ENCODE measurements around the gene TFPI2. TPM values are rescaled to one million over a fixed set of nuclear protein-coding genes. Genes with fewer than 3 reads are reported as not detected.

Gene TFPI2
- total RNA-seq, 1 experiment from 2014 or later, result 4.4 TPM

DNA sequence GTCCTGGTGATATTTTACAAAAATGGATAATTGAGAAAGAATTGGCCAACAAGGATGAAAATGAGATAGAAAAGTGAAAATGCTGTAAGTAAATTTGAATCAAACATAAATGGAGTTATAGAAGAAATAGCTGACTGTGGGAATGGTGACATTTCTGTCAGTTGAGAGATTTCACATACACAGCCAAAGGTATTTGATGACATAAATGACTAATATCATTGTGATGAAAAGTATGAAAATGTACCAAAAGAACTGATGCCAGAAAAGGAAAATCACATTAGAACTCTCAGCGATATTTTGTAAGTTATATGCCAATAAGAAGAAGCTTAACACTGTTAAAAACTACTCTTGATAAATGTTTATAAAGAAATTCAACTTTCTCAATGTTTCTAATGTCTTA is 54.9 kb downstream of the TFPI2 start:
- Mint-ChIP-seq H3K36me3 (ENCODE audit: insufficient read depth in 1 of 3, low read depth in 3 of 3) (no peaks in the 10 kb centered on the region), H3K4me1 (peaks cover 9 to 18% of the 10 kb centered on the region in 2 experiments), H3K9me3 (no peaks in the 10 kb centered on the region), H3K4me3 (no peak overlapping the region), H3K27me3 (ENCODE audit: low read depth) (no peaks in the 10 kb centered on the region), H3K27ac (peak overlapping the region in 1 of 3 experiments; percentile 16; a peak in 1 of 7 replicates)
- H3K4ac ChIP-seq (ENCODE audit: low read depth, low read length), result no peak overlapping the region
- H3K79me2 ChIP-seq (ENCODE audit: insufficient read depth, low read length), result no peaks in the 10 kb centered on the region
- no peak overlapping the region for H2BK20ac ChIP-seq (ENCODE audit: low read depth, low read length, poor library complexity, severe bottlenecking)
- no peak overlapping the region for H3K23ac ChIP-seq (ENCODE audit: insufficient read length, low read depth, low read length)
- H2BK5ac ChIP-seq (ENCODE audit: insufficient read length, low read length), result no peak overlapping the region
- DNase-seq, result no peak
- no peak overlapping the region for H2BK12ac ChIP-seq (ENCODE audit: insufficient read length, low read depth, low read length)
- no peak overlapping the region for H2AFZ ChIP-seq (ENCODE audit: low read length)
- no peaks in the 10 kb centered on the region for H3K23me2 ChIP-seq (ENCODE audit: insufficient read length, low read depth, low read length, poor library complexity, severe bottlenecking)
- H4K91ac ChIP-seq (ENCODE audit: insufficient read length, low read depth, low read length), result no peak overlapping the region
- no peak overlapping the region for H3K14ac ChIP-seq (ENCODE audit: insufficient read depth, low read length)
- H2AK5ac ChIP-seq (ENCODE audit: insufficient read length, low read length), result no peak overlapping the region
- no peaks in the 10 kb centered on the region for H4K20me1 ChIP-seq (ENCODE audit: control insufficient read depth, insufficient read depth, insufficient read length)
- no peak overlapping the region for H3K18ac ChIP-seq (ENCODE audit: insufficient read length, low read depth, low read length)
- no peak overlapping the region for H3K27ac ChIP-seq (ENCODE audit: insufficient read length, low read depth, low read length)
- no peak overlapping the region for H4K8ac ChIP-seq (replicated peaks; ENCODE audit: insufficient read length, low read depth, low read length)
- no peak overlapping the region for H3K4me2 ChIP-seq (ENCODE audit: insufficient read depth, insufficient read length, low read length)
- no peak overlapping the region for H2BK120ac ChIP-seq (ENCODE audit: low read depth, low read length, poor library complexity, severe bottlenecking)
- TF ChIP-seq, protein P1, sequence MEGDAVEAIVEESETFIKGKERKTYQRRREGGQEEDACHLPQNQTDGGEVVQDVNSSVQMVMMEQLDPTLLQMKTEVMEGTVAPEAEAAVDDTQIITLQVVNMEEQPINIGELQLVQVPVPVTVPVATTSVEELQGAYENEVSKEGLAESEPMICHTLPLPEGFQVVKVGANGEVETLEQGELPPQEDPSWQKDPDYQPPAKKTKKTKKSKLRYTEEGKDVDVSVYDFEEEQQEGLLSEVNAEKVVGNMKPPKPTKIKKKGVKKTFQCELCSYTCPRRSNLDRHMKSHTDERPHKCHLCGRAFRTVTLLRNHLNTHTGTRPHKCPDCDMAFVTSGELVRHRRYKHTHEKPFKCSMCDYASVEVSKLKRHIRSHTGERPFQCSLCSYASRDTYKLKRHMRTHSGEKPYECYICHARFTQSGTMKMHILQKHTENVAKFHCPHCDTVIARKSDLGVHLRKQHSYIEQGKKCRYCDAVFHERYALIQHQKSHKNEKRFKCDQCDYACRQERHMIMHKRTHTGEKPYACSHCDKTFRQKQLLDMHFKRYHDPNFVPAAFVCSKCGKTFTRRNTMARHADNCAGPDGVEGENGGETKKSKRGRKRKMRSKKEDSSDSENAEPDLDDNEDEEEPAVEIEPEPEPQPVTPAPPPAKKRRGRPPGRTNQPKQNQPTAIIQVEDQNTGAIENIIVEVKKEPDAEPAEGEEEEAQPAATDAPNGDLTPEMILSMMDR (conservative IDR thresholded peaks at IDR 0.05), result no peak
- H3K56ac ChIP-seq (ENCODE audit: insufficient read length, low read depth, low read length), result no peak overlapping the region
- H4K5ac ChIP-seq (ENCODE audit: insufficient read length, low read depth, low read length), result no peak overlapping the region
- H3K79me1 ChIP-seq (ENCODE audit: insufficient read depth, low read depth, low read length, poor library complexity, severe bottlenecking), result no peaks in the 10 kb centered on the region
- no peak overlapping the region for H3K9ac ChIP-seq (ENCODE audit: extremely low read depth, insufficient read length, low read length)
- H3K4me1 ChIP-seq (ENCODE audit: insufficient read depth, low read length), result no peaks in the 10 kb centered on the region
- H3T11ph ChIP-seq (ENCODE audit: low read length), result no peak overlapping the region
- H2BK15ac ChIP-seq (ENCODE audit: low read depth, low read length), result no peak overlapping the region
- no CpG with 5 or more reads among the region's 1 CpG for WGBS (ENCODE audit: extremely low coverage, insufficient read length, low lambda C conversion rate)
- no peaks in the 10 kb centered on the region for H3K9me3 ChIP-seq (ENCODE audit: control insufficient read depth, low read depth, low read length)
- H3K27me3 ChIP-seq (ENCODE audit: insufficient read depth, low read length), result no peaks in the 10 kb centered on the region

Other genes starting within 250 kb of the TFPI2 start
- 0.20 and 0.44 TPM in 2 replicates for gene GNGT1, start 15.8 kb upstream of the TFPI2 start, total RNA-seq (2021)
- 0.64 and 0.68 TPM in 2 replicates for gene GNG11, start 31.0 kb upstream of the TFPI2 start, total RNA-seq (2021)
- gene BET1, start 113.6 kb upstream of the TFPI2 start, total RNA-seq (2021), result 21.4 and 23.4 TPM in 2 replicates